GM19193 (cell line): ENCODE results near the gene TSNAXIP1.

Experiments
- POLR2A ChIP-seq: IDR thresholded peaks from 4 replicates; pipeline ENCODE4 v1.6.1; 2011; ENCODE audit not compliant: insufficient read depth, insufficient read length; ENCODE audit errors: extremely low read depth

TSNAXIP1 gene

GRCh38 chr16:67803894-67804293, 2.8 kb upstream of the TSNAXIP1 start:
- no peak for TF ChIP-seq POLR2A

DNA sequence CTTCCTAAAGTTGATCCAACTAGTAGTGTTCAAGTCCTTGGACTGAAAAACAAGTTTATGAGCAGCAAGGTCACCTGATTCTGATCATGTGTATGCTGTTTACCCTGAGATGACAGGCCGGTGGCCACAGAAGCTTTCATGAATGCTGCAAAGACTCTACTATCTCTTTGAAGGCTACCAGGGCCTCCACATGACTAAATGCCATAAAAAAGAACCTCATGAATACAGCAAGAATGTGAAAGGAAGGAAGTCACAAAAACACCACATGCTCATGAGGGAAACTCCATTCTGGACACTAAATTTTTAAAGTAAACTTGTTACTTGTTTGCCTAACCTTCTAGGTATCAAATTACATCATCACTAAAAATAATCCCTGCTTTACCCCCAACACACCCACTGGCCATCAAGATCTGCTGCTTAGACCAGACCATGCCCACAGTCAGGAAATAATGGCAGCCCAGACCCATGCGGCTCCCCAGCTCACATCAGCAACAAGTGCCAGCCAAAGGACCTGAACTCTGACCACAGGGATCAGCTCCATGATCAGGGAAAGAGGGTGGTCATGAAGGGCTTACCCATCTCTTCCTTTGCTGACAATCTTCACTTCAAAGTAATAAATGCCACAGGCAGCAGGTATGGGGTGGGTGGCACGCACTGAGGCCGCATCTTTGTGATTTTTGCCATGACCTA, 1.7 kb upstream of the TSNAXIP1 start:
- no peak for TF ChIP-seq POLR2A

DNA sequence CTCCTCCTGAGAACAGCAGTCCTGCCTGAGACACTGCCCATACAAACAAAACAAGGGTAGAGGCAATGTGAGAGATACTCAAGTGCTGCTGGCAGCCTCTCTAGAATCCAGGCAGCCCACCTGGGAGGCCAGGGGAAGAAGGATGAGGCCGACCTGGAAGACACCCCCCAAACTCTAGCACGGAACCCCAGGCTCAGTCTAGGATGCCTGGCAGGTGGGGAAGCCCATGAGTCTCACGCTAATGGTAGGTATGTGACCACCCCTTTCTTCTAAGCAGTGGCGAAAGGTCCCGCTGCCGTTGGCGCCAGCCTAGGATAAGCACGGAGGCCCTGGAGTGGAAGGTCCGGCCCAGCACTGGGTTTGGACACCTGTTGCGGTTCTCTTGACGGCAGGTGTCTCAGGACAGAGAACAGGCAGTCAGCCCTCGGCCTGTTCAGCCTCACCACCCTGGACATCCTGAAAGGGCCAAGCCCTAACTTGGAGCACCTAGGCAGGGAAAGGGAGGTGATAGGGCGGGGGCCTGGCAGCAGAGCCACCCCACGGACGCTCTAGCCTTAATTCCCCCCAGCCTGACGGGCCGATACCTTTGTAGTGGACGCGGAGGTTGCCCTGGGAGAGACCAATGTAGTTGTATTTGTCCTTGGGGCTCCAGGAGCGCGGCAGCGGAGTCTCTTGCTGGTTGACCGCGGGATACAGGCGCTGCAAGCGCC, 816 bp upstream of the TSNAXIP1 start:
- no peak for TF ChIP-seq POLR2A

DNA sequence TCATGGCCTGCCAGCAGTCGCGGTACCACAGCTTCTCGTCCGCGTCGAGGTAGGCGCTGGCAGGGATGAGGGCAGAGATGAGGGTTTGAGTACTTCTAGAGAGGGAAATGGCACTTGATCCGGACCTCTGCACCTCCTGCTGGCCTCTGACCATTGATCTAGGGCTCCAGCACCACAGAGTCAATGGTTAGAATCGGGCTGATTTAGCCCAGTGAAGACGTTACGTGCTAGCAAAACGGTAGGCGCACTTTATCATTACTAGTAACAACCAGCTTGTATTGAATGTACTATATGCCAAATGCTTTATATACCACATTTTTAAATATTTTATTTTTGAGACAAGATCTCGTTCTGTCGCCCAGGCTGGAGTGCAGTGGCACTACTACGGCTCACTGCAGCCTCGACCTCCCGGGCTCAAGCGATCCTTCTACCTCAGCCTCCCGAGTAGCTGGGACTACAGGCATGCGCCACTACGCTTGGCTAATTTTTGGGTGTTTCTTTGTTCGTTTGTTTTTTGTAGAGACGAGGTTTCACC, 526 bp downstream of the TSNAXIP1 start:
- TF ChIP-seq POLR2A, result no peak

- no peak for TF ChIP-seq POLR2A
Measured at GRCh38 chr16:67811899-67812298, 5.2 kb downstream of the TSNAXIP1 start.

DNA sequence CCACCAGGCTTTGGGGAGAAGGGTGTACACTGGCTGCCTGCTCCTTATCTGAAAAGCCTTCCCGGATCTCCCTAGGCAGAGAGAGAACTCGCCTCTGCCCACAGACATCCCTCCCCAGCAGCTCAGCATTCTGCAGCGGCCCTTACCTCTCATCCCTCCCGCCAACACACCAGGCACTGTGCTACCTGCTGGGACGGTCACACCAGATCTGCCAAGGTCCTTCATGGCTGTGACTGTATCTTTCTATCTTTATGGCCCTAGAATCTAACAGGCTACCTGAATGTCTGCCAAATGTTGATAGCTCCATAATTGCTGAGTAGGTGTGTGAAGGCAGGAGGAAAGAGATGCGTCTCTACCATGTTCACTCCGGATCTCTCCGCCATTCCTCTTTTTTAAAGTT, 7.9 kb downstream of the TSNAXIP1 start:
- TF ChIP-seq POLR2A, result no peak

DNA sequence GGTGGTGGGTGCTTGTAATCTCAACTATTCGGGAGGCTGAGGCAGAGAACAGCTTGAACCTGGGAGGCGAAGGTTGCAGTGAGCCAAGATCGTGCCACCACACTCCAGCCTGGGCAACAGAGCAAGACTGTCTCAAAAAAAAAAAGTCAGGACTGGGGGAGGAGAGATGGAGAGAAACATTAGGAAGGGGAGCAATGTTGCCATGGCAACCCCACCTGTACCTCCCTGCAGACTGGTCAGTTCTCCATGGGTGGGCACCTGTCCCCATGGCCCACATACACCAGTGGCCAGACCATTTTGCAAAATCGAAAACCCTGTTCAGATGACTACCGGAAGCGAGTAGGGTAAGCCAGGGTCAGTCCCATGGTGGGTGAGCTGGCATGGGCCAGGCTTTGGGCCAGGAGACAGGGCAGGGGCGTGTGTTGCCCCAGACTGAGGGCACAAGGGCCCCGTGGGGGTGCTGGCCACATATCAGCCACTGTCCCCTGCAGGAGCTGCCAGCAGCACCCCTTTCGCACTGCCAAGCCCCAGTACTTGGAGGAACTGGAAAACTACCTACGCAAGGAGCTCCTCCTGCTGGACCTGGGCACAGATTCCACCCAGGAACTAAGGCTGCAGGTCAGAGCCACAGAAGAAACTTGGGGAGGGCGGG, 14.0 kb downstream of the TSNAXIP1 start:
- TF ChIP-seq POLR2A, result no peak

DNA sequence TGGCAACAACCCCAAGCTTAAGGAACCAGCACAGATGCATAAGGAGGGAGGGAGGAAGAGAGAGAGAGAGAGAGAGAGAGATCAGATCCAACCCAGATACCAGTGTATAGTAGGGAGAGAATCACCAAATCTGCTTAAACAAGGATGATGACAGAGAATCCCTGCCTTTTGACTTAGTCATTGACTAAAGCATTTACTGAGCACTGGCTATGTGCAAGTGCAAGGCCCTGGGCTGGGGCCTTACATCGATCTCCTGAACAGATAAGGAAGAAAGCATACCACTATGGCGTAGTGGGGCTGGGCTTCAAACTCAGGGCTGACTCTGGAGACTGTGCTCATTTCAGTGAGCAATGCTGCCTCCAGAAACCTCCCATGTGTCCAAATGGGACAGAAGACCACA, 15.8 kb downstream of the TSNAXIP1 start:
- no peak for TF ChIP-seq POLR2A

DNA sequence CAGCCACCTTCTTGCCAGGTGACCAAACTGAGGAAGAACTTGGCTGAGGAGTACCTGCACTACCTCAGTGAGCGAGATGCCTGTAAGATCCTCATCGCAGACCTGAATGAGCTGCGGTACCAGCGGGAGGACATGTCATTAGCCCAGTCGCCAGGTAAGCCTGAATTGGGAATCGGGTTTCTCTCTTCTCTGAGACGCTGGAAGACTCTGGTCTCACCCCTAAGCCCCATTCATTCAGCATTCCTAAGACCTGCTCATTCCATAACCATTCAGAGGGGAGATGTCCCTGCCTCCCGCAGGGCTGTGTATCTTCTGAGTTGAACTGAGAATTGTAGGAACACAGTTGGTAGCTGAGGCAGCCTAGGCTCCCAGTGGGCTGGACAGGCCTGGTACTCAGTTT, 18.4 kb downstream of the TSNAXIP1 start:
- TF ChIP-seq POLR2A, result no peak

DNA sequence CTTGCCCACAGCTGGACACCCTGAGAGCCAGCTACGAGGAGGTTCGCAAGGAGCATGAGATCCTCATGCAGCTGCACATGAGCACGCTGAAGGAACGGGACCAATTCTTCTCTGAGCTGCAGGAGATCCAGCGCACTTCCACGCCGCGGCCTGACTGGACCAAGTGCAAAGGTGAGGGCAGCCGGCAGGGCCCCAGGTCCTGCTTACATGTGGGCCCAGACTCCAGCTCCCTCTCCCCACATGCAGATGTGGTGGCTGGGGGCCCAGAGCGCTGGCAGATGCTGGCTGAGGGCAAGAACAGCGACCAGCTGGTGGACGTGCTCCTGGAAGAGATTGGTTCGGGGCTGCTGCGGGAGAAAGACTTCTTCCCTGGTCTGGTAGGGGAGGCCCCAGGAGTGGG, 19.2 kb downstream of the TSNAXIP1 start:
- TF ChIP-seq POLR2A, result no peak

- TF ChIP-seq POLR2A, result no peak
Measured at GRCh38 chr16:67828651-67829050, 22.0 kb downstream of the TSNAXIP1 start.

GRCh38 chr16:67833030-67833414, 26.3 kb downstream of the TSNAXIP1 start:
- TF ChIP-seq POLR2A, result no peak

DNA sequence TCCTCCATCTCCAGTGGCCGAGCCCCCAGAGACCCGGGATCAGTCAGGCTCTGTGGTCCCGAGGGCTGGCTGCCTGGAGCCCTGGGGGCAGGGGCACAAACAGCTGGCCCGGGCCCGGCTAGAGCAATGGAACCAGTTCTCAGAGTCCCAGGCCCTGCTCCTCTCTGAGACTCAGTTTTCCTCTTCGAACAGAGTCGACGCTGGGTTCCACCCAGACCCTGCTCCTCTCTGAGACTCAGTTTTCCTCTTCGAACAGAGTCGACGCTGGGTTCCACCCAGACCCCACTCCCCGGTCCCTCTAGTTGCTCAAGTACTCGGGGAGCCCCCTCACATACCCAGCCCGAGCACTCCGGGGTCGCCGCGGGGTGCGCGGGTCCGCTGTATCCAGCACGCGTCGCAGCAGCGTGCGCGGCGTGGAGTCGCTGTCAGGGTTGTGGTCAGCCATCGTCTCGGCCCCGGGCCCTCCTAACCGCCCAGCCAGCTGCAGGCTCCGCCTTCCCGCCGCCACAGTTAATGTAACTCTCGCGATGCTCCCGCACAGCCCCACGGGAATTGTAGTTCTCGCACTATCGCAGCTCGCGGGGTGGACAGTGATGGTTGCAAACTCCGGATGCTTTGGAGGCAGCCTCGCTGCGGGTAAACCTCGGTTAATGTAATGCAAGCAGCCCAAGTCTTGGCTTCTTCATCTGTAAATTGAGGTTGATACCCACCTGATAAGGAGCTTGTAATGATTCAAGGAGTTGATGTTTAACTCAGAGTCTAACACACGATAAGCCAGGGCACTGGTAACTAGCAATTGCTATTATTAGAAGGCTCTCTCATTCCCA, 26.9 kb downstream of the TSNAXIP1 start:
- TF ChIP-seq POLR2A, result peak; percentile 81

DNA sequence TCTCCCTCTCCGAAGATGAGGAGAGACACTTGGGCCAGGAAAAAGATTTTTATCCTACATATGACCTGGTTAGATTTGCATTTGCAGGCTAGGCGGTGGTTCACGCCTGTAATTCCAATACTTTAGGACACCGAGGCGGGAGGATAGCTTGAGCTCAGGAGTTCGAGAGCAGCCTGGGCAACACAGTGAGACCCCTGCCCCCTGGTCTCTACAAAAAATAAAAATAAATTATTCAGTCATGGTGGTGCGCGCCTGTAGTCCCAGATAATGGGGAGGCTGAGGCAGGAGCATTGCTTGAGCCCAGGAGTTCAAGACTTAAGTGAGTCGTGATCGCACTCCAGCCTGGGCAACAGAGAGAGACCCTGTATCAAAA, 27.5 kb downstream of the TSNAXIP1 start:
- no peak for TF ChIP-seq POLR2A

- TF ChIP-seq POLR2A, result no peak
Measured at GRCh38 chr16:67837811-67838210, 31.1 kb downstream of the TSNAXIP1 start.
